Ecto neural progenitor cell (in vitro differentiated cells): ENCODE data around the gene POP7.

Experiments used
- DNase-seq: peaks from one replicate; pipeline ENCODE4 v3.0.0-alpha.2; 2018; ENCODE audit warnings: low spot score

Gene POP7

DNA sequence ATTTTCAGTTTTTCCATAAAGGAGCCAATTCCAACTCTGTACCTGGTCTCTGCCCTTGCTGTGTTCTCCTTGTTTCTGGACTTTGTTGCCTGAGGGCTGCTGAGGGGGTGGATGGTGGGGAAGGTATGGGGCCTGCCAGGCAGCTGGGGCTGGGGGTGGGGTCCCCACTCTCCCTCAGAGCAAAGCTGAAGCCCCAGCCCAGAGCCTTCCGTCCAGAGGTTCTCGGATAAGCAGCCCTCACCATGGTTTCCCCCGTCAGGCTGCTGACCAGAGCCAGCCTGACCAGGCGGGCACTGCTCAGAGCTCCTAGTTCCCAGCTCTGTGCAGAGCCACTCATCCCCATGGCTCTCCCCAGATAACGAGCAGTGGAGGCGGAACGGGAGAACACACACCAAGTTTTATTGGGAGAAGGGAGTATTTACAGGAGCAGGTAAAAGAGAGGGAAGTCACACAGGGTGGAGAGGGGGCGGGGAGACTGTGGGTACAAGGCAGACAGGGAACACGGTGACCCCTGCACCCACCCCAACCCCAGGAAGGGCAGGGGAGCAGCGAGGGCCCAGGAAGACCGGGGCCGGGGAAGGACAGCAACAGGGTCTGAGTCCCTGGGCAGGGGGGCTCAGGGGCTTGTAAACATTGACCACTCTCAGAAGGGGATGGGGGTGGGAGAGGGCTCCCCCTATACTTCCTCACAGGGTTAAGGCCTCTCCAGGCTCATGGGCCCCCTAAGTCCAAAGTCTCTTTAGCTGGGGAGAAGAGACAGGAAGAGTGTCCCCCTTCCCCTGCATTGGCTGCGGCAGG lies 26.6 kb upstream of the POP7 start:
- no peak for DNase-seq

GRCh38 chr7:100679927-100680575 lies 25.9 kb upstream of the POP7 start:
- no peak for DNase-seq

DNA sequence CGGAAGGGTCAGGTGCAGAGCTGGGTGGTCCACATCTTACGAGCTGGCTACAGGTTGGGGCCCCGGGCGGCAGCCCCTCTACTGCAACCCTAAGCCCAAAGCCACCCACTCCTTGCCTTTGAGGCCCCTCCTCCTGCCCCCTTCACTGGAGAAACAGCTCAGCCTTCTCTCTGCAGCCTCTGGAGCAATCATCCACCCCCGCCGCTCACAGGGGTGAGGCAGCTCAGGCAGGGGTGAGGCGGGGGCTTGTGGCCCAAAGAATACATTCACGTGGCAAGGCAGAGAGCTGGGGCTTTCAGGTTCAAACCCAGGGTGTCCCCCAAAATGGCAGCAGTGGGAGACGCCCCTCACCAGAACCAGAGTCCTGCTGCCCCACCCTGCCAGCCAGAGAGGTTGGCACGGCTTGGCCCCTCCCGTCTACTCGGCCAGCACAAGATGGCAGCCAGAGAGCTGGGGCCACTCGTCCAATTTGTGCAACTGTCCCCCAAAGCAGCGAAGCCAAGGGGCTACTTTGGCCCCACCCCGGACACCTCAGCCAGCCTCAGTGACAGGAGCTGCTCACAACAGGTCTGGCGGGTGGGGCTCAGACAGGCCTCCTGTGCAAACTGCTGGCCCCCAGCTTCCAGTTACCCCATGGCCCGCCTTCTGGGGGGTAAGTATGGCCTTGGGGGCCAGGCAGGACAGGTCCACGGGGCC lies 25.2 kb upstream of the POP7 start:
- DNase-seq: no peak

DNA sequence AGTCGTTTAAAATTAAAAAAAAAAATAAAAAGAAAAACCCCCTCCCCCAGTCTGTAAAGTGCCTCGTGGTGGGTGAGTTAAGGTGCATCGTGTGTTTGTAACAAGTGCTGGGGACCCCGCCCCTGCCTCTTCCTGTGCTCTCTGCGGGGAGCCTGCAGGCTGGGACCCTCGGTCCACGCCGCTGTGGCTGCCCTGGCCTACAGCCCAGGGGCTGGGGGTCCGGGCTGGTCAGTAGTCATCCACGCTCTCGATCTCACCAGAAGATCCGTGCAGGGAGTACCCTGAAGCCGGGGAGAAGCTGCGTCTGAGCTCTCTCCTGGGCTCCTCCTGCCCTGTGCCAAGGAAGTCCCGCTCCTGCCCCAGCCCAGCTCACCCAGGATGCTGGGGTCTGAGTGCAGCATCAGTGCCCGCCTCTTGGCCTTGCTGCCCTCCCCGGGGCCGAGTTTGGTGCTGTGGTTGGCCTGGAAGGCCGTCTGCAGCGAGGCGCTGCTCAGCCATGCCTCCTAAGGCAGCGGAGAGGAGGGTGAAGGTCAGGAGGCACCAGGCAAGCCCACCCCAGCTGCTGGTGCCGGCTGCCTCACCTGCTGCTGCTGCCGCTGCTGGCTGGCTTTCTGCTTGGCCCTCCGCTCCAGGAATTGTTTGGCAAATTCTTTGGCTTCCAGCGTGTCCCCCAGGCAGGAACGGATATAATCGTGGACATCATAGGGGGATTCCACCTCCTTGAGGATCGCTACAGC lies 24.3 kb upstream of the POP7 start:
- no peak for DNase-seq

GRCh38 chr7:100682228-100682741 lies 23.6 kb upstream of the POP7 start:
- no peak for DNase-seq

- no peak for DNase-seq
Observed at GRCh38 chr7:100682991-100683658, 22.8 kb upstream of the POP7 start.

- no peak for DNase-seq
Observed at GRCh38 chr7:100683659-100684533, 22.0 kb upstream of the POP7 start.

- DNase-seq: no peak
Observed at GRCh38 chr7:100684534-100685042, 21.3 kb upstream of the POP7 start.

- no peak for DNase-seq
Observed at GRCh38 chr7:100685049-100685605, 20.8 kb upstream of the POP7 start.

DNA sequence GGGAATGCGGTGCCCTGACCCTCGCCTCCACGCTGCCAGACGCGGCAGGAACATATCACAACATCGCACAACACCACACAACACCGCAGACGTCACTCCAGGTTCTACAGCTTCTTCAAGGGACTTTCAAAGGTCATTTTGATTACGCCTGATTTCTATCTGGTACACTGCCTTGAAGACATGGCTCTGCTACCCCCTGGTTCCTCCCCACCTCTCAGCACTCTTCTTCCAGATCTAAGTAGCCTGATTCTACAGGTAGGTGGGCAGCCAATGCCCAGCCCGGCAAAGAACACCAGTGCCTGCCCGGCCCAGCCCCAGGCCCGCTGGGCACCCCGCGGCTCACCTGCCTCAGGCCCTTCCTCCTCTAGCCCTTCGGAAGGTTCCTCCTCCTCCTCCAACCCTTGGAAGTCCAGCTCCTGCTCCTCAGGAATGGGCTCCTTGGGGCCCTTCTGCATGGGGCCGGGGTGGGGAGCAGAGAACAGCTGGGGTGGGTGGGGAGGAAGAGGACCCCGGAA lies 20.2 kb upstream of the POP7 start:
- DNase-seq: no peak

DNA sequence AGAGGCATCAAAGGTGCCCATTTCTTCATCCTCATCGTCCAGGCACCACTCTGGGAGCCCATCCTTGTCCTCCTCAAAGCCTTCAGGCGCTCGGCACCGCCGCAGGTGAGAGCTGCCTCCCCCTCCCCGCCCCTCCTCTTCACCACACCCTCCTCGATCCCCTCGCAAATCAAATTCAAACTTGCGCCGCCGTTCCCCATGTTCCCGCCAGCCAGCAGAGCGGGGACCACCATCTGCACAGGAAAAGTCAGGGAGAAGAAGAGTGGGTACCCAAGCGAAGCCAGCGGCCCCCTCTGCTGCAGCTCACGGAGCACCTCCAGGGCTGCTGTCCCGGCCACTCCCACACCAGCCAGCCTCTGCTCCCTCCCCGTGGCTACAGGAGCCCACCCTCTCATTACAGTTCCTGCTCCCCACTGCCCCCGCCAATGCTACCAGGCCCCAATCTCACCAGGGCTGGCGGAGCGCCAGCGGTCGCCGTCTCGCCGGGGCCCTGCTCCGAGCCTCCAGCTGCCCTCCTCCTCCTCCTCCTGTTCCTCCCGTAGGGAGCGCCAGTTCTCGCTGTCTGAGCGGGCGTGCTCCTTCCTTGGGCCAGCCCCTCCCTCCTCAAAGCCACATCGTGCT lies 19.6 kb upstream of the POP7 start:
- no peak for DNase-seq

DNA sequence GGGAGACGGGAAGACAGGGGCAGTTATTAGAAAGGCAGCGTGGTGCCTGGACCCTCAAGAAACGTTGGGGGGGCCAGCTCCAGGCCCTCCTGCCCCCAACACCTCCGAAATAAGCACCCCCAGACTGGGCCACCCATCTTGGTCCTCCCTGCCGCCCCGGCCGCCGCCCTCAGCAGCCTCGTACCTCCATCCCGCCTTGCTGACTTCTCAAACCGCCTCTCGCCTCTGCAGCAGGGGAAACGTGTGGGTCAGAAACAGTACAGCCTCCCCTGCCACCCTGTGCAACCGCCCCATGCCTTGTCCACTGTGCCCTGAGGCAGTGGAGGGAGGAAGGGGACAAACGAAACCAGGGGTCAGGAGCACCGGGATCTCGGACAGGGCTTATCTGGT lies 19.1 kb upstream of the POP7 start:
- no peak for DNase-seq

DNA sequence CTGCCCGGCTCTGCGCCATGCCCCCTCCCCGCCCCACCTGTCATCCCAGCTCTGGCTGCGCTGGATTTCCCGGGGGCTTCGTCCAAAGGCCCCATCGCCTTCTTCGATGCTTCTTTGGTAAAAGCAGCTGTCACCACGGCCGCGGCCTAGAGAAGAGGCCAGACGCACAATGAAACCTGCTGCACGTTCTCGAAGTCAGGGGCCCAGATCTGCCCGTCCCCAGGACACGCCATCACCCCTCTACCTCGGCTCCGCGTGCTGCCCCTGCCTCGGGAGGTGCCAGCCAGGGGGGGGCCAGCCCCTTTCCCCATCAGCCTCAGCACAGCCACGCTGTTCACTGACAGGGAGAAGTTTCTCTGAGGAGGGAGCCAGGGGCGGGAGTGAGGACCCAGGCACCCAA lies 18.7 kb upstream of the POP7 start:
- DNase-seq: no peak

DNA sequence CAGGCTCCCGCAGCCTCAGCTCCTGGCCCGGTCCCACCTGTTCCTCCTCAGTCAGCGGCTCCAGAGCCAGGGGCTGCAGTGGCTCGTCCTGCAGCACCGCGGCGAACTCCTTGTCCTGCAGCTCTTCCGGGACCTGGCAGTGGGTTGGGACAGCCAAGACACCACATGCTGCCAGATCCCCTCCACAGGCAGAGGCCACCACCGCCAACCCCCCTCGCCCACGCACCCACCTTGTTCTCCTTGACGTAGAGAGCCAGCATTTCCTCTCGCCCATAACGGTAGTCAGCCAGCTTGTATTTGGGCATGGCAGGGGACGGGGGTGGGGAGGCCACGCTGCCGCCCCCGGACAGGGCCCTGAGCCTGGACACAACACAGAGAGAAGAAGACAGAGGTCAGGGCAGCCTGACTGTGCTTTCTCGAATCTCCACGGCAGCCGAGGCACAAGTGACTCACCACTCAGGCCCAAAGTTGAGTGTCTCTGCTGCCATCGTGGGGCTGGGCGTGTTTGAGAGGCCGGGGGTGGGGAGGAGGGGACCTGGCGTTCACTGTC lies 18.1 kb upstream of the POP7 start:
- no peak for DNase-seq

DNA sequence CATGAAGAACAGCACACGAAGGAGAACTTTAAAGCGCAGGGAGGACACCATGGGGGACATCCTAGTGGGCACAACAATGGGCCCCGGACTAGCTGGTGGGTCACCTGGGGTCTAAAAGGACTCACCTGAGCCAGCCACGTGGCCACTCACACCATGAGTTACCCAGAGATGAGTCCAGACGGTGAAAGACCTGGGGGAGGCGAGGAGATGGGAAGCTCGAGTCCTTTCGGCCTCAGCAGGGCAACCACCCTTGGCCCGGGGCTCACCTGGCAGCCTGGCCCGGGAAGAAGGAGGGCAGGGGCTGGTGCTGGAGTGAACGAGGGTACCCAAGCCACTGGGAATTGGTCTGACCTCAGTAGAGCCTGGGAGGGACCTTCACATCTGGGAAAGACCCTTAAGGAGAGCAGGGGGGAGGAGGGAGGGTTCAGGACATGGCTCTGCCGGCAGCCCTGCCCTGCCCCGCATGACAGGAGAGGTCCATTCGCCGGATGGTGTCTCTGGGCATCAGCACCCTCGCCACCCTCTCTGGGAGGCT lies 17.5 kb upstream of the POP7 start:
- no peak for DNase-seq

- no peak for DNase-seq
Observed at GRCh38 chr7:100689230-100690135, 16.4 kb upstream of the POP7 start.

DNA sequence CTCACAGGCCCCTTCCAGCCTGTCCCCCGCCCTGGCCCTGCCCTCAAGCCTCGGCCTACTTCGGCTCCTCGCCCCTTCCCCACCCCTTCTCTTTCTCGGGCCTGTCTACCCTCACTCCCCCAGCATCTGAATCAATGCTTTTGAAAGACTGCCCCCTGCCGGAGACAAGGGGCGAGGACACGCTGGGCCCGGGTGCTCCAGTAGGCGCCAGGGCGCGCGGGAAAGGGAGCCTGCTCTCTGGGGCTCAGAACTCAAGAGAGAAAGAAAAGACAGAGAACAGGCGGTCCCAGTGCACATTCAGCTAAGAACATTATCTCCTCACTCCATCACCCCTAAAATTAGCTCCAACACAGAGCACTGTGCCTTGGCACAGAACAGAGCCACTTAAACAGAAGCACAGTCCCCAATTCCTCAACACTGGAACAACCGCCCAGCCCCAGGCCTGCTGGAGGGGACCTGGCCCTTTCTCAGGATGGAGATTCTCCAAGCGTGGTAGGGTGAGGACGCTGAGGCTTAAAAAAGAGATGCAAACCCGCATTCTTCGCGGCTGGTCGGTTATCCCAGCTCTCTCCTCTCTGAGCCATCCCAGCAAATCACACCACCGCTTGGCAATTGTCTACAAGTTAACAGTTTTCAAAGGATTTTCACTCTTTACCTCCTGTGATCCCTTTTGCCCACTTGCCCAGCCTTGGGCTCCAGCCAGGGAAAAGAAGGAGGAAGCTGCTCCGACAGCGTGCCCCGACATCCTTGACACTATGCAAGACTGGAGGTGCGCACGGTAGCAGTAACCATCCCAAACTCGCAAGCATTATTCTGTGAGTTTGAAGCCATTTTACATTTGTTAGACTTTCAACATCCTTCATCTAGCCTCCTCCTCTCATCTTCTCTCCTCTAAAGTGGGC lies 14.0 kb upstream of the POP7 start:
- peak; percentile 93 for DNase-seq
